GM18519 (cell line): Measurements from ENCODE around the gene CCL19.

Experiments used
- ATAC-seq: cut with Tn5 transposase; IDR thresholded peaks from one replicate; pipeline ENCODE4 v1.9.1; 2021; ENCODE audit warnings: mild to moderate bottlenecking, moderate library complexity; ENCODE audit not compliant: unreplicated experiment, low FRiP score

CCL19 gene

GRCh38 chr9:34701023-34701768 is 10.1 kb upstream of the CCL19 start:
- ATAC-seq = no peak

GRCh38 chr9:34694811-34695210 is 3.7 kb upstream of the CCL19 start:
- no peak for ATAC-seq

GRCh38 chr9:34693560-34693959 is 2.5 kb upstream of the CCL19 start:
- no peak for ATAC-seq

GRCh38 chr9:34691936-34692315 is 850 bp upstream of the CCL19 start:
- no peak for ATAC-seq

GRCh38 chr9:34689512-34689911 is 1.6 kb downstream of the CCL19 start:
- no peak for ATAC-seq

- no peak for ATAC-seq
Observed at GRCh38 chr9:34689116-34689470, 2.0 kb downstream of the CCL19 start.

- ATAC-seq = no peak
Observed at GRCh38 chr9:34688329-34689115, 2.6 kb downstream of the CCL19 start.

- no peak for ATAC-seq
Observed at GRCh38 chr9:34687276-34688030, 3.6 kb downstream of the CCL19 start.

GRCh38 chr9:34686732-34687131 is 4.3 kb downstream of the CCL19 start:
- no peak for ATAC-seq

- no peak for ATAC-seq
Observed at GRCh38 chr9:34686231-34686630, 4.8 kb downstream of the CCL19 start.

- no peak for ATAC-seq
Observed at GRCh38 chr9:34685591-34685990, 5.5 kb downstream of the CCL19 start.

- no peak for ATAC-seq
Observed at GRCh38 chr9:34684816-34685215, 6.3 kb downstream of the CCL19 start.

- no peak for ATAC-seq
Observed at GRCh38 chr9:34684145-34684544, 6.9 kb downstream of the CCL19 start.

- ATAC-seq = no peak
Observed at GRCh38 chr9:34675869-34676268, 15.2 kb downstream of the CCL19 start.

- no peak for ATAC-seq
Observed at GRCh38 chr9:34675048-34675714, 15.9 kb downstream of the CCL19 start.

GRCh38 chr9:34674440-34674839 is 16.6 kb downstream of the CCL19 start:
- no peak for ATAC-seq

- ATAC-seq = no peak
Observed at GRCh38 chr9:34671307-34671706, 19.8 kb downstream of the CCL19 start.

GRCh38 chr9:34669809-34670562 is 21.1 kb downstream of the CCL19 start:
- no peak for ATAC-seq

- no peak for ATAC-seq
Observed at GRCh38 chr9:34665381-34666250, 25.5 kb downstream of the CCL19 start.
